ENCODE results near the gene DLEC1.
"Not testable (repeated sequence)": the region's sequence is repeated elsewhere in the genome, so short reads cannot be mapped to it uniquely, and the experiment has no call there.

The DLEC1 gene

GRCh38 chr3:38142959-38143358 is 104.0 kb downstream of the DLEC1 start:
- no peak for DNase-seq

GRCh38 chr3:38143511-38143910 is 104.5 kb downstream of the DLEC1 start:
- no peak for DNase-seq

- DNase-seq: no peak
Measured at GRCh38 chr3:38146504-38146903, 107.5 kb downstream of the DLEC1 start.

DNA sequence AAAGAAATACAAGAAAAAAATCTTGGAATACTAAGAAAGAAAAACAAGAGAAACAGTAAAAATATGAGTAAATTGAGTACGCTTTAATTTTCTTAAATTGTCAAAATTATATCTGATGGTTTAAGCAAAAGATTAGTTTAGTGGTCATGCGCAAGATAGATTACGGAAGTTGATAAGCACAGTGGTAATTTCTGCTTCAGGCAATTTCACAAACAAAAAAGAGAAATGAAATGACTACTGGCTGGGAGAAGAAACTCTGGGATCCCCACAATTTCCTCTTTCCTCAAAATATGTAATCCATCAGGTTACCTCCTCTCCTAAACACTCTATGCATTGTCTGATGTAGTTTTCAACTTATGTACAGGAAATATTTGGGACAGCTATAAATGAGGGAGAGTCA is 108.4 kb downstream of the DLEC1 start:
- DNase-seq: no peak

GRCh38 chr3:38148311-38148882 is 109.4 kb downstream of the DLEC1 start:
- no peak for DNase-seq

DNA sequence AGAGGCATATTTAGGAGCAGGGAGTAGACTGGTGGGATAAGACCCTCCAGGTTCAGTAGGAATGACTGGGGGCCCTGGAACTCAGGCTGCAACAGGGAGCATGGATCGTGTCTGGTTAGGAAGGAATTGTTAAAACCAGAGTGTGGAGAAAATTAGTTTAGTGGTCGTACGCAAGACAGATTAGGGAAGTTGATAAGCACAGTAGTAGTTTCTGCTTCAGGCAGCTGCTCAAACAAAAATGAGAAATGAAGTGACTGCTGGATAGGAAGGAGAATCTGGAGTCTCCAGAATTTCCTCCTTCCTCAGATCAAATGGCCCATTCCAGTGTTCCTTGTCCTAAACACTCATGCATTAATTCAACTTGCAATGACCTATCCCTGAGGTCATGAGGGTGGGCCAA is 110.7 kb downstream of the DLEC1 start:
- DNase-seq: no peak

DNA sequence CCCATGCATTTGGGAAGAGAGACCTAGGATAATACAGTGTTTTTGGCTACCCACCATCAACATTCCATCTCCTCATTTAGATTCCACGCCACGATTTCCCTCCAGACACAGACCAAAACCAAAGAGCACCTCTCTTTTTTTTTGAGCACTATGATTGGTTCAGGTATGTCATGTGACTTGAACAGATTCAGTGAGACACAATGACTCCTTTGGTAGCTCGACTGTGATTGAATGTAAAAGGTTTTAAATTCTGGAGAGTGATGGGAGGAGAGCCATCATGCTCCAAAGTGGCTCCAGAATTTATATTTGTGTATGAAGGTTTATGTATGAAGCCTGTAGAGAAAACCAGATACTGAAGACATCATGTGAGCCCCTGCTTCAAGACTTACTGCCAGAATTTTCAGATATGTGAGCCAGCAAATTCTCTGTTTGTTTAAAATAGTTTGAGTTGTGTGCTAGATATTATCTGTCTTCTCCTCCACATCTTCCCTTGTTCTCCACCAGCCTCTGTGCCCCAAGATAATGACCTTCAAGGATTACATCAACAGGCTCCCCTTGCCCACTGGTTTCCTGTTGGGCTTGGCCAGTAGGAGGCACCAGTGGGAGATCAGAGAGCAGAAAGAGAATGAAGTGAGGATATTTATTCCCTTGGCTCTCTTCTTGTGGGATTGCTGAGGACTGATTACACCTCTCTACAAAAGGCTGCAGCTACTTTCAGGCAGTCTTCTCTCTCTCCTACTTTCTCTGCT is 111.9 kb downstream of the DLEC1 start:
- DNase-seq: no peak

GRCh38 chr3:38151667-38152265 is 112.8 kb downstream of the DLEC1 start:
- DNase-seq: no peak

DNA sequence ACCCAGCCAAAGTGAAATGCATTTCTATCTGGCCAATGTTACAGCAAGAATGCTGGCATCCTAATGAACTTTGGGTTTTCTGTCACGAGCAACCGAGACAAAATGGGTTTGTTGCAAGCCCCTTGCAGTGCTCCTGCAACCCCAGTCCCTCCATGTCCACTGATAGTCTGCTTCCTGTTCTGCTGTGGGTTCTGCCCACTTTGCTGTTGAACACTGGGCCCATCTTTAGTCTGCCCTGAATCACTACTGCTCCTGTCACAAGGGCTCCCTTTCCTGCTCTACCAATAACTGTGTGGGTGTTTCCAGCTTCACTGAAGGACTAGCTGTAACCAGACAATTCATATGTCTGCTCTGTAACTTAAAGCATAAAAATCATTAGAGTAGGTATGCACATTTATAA is 113.6 kb downstream of the DLEC1 start:
- no peak for DNase-seq

DNA sequence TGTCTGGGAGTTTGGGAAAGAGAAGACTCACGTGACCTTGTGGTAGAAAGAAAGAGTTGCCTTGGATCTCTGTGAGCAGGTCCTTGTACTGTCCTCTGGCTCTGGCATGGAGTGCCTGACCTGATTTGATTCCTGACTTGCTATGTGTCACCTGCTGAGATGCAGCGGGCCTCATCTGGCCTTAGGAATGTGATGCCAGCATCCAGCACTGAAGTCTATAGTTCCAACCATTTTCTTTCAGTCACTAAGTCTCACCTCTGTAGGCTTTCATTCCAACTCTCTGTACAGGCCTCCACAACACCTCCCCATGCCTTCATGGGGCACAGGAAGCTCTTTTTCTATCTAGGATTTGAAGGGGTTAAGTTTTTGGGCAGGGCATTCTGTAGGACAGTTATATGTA is 114.2 kb downstream of the DLEC1 start:
- no peak for DNase-seq

DNA sequence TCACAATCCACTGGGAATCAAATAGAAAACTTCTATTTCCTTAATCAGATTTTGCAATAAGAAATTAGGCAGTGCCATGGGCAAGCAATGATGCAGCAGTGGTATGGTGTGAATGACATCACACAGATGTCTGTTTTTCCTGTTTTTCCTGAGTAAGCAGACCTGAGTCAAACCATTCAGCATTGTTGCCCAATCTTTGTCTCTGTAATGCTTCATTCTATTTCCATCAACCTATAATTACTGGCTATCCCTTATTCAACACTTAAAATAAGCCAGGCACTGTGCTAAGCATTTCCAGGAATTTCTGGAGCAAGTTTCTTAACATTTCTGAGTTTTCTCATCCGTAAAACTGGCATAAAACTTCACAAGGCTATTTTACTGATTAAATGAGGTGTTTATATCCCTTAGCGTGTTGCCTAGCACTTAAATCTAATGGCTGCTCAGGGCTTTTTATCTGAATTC is 115.1 kb downstream of the DLEC1 start:
- no peak for DNase-seq

DNA sequence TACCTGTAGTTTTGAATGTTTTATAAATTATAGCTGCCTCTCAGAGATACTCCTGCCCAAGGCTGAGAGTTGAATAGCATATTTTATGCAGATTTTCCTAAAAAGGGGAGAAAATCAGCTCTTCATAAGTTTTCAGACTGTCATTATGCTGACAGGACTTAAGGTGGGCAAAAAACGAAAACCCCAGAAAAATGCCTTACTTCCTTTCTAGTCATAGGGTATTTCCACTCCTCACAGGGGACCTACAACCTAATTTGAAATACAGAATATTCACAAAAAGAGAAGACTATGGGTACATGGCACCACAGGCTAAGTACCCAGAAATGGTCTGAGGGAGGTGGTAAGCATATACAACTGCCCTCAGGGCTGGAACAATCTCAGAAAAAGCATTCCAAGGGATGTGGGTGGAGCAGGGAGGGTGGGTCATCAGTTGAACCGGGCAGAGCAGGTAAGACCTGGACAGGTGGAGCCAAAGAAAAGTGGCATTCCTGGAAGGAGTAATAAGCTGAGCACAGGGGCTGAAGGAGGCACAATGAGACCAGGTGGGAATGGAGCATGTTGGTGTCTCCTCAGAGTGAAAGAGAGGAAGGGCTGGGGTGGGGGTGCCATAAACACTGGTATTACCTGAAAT is 115.7 kb downstream of the DLEC1 start:
- DNase-seq: no peak

DNA sequence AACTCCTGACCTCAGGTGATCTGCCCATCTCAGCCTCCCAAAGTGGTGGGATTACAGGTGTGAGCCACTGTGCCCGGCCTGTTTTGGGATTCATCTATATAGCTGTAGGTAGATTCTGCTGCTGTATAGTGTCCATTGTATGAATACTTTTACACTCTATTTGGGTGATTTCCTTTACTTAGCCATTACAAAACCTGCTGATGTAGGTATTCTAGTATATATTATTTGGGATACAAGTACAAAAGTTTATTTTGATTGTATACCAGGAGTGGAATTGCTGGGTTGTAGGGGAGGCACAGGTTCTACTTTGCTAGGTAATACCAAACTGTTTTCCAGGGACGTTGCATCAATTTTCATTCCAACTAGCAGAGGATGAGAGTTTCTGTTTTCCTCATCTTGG is 116.8 kb downstream of the DLEC1 start:
- no peak for DNase-seq

DNA sequence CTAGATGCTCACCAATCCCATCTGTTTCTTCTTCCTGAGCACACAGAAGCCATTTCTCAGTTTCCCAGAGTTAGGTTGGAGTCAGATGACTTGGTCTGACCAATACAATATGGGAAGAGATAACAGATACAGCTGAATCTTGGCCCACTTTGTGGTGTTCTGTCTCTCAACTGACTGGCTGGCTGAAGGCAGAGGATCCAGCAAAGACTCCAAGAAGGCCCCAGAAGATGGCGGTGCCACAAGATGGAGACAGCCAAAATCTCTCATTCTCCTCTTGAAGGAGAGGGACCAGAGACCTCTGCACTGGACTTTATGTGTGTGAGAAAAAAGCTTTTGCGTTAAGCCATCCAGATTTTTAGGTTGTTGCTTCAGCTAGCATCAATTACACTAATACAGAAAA is 118.1 kb downstream of the DLEC1 start:
- no peak for DNase-seq

DNA sequence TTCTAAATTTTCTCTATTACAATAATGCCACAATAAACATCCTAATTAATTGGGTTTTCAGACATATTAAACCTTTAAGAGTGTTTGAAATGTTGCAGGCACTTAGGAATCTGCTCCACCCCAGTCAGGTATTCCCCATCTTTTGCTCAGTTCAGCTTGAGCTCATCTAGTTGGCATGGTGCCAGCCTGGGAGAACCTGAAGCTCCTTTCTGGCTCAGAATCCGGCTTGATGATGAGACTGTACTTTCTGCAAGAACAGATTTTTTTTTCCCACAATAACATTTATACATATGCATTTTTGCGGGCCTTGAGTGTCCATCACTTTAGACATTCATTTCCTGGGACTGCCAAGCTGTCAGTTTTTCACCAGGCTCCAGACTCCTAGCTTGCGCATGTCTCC is 118.6 kb downstream of the DLEC1 start:
- no peak for DNase-seq

- DNase-seq: no peak
Measured at GRCh38 chr3:38158472-38158871, 119.5 kb downstream of the DLEC1 start.

DNA sequence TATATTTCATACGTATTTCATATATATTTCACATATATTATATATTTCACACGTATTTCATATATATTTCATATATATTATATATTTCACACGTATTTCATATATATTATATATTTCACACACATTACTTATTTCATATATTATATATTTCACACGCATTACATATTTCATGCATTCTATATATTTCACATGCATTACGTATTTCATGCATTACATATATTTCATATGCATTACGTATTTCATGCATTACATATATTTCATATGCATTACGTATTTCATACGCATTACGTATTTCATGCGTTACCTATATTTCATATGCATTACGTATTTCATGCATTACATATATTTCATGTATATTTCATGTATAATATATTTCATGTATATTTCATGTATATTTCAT is 121.7 kb downstream of the DLEC1 start:
- not testable (repeated sequence) for DNase-seq

DNA sequence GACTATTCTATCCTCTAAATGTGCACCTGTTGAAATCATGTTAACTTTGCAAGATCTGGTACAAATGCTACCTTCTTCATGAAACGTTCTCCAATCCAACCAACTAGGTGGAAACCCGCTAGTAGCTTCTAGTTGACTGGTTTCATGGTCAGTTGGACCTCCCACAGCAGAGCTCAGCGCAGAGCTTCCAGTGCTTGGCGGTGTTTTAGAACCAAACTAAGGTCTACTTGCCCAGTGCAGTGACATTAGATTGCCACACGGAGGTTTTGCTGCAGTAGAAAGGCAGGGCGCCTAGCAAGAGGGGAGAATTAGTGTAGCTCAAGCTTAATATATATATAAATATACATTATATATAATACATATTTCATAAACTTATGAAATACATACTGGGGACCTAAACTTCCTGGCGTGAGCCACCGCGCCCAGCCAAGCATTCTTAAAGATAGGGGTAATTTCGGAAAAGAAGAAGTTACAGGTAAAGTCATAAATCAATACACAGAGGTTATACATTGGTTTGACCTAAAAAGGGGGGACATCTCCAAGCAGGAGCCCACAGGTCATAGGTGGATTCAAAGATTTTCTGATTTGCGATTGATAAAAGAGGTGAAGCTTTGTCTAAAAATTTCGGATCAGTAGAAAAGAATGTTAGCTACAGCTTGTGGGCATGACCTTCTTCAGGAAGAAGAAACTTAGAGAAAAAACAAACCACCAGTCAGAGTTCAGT is 124.3 kb downstream of the DLEC1 start:
- no peak for DNase-seq

GRCh38 chr3:38163841-38164642 is 125.0 kb downstream of the DLEC1 start:
- DNase-seq: no peak

DNA sequence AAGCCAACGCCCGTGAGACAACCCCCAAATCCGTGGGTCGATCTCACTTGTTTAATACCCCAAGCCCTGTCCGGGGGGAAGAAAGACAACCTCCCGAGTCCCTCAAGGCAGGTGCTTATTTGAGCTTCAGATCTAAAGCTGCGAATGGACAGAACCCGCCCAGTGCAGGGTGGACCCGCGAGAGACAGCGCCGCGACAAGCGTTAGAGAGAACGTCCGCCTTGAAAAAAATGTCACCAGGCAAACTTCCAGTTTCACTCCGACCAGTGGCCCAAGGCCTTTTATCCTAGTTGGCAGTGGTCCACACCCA is 125.6 kb downstream of the DLEC1 start:
- no peak for DNase-seq

DNA sequence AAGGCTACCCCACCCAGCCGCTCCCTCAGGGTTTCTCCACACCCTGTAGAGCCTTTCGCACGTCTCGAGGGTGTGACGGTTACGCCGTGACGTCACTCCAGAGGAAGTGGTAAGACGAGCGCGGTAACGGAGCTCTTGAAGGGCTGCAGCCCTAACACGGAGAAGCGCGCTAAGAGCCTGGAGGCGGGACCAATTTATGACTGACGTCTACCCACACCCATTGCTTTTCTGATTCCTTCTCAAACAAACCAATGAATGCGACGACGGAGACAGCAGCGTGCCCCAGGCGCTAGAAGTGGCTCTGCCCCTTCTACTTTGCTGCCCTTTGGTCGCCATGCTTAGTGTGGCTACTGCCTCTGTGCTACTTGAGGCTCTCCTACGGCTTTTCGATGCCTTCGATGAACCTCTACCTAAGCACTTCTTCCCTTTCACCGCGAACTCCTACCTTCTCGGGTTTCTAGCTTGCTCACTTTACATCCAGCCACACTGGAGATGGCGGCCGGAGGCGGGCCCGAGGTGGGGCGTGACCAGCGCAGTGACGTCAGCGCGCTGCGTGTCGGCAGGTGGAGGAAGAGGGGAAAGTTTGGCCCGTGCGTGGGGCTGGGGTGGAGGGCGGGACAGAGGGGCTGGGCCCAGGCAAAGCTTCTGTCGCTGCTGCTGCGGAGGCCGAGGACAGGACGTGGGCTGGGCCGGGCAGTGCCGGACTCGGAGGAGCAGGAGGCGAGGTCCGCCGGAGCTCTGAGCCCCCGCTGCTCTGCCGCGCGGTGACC is 126.1 kb downstream of the DLEC1 start, which contains the start of gene OXSR1:
OXSR1 (plus strand) TSS at position 586 of the 770 bp plus-strand sequence. CDS start 340 bp downstream, outside the sequence.
- DNase-seq: peak; percentile 100

All from retina (tissue), 1 donor.